GM23338 (cell line): Measurements from ENCODE around the gene KCNQ1OT1. TPM values are rescaled to one million over a fixed set of nuclear protein-coding genes. Genes with fewer than 3 reads are reported as not detected.

Source experiments
- ATAC-seq: fragments of 200-7000 bp; cut with Tn5 transposase; 3 replicates; pipeline ENCODE4 v1.9.1; 2020
- DNase-seq: peaks from one replicate; pipeline ENCODE4 v3.0.0-alpha.2; 2015; ENCODE audit warnings: low spot score
- H2AFZ ChIP-seq: fragments of 200-600 bp; sonication (generic); 2 replicates; pipeline ENCODE4 v1.8.0; 2016; ENCODE audit warnings: antibody characterized with exemption, mild to moderate bottlenecking, moderate library complexity
- H3F3A ChIP-seq: fragments of 200-600 bp; sonication (generic); replicated peaks from 2 replicates; pipeline ENCODE4 v1.8.0; 2017; ENCODE audit warnings: antibody characterized with exemption, mixed run types, low read depth
- H3K27ac ChIP-seq: fragments of 200-600 bp; sonication (generic); 2 replicates; pipeline ENCODE4 v1.6.1; 2016; ENCODE audit warnings: low read depth
- H3K27me3 ChIP-seq: fragments of 200-600 bp; sonication (generic); 2 replicates; pipeline ENCODE4 v1.8.0; 2016; ENCODE audit warnings: mild to moderate bottlenecking, mixed run types, moderate library complexity; ENCODE audit not compliant: insufficient read depth
- H3K36me3 ChIP-seq: fragments of 200-600 bp; sonication (generic); 2 replicates; pipeline ENCODE4 v1.8.0; 2016; ENCODE audit warnings: mild to moderate bottlenecking; ENCODE audit not compliant: insufficient read depth
- H3K4me1 ChIP-seq: fragments of 200-600 bp; sonication (generic); 2 replicates; pipeline ENCODE4 v1.8.0; 2016; ENCODE audit warnings: mild to moderate bottlenecking, moderate library complexity; ENCODE audit not compliant: insufficient read depth
- H3K4me2 ChIP-seq: fragments of 200-600 bp; sonication (generic); 2 replicates; pipeline ENCODE4 v1.7.1; 2017; ENCODE audit warnings: mixed run types
- H3K4me3 ChIP-seq: fragments of 200-600 bp; sonication (generic); 2 replicates; pipeline ENCODE4 v1.6.1; 2016; ENCODE audit warnings: mixed run types
- H3K79me2 ChIP-seq: fragments of 200-600 bp; sonication (generic); replicated peaks from 2 replicates; pipeline ENCODE4 v1.8.0; 2017; ENCODE audit warnings: mild to moderate bottlenecking; ENCODE audit not compliant: insufficient read depth
- H3K9me2 ChIP-seq: fragments of 200-600 bp; sonication (generic); 2 replicates; pipeline ENCODE4 v1.8.0; 2017; ENCODE audit not compliant: insufficient read depth
- H4K20me1 ChIP-seq: fragments of 200-600 bp; sonication (generic); replicated peaks from 2 replicates; pipeline ENCODE4 v1.8.0; 2017; ENCODE audit warnings: mild to moderate bottlenecking; ENCODE audit not compliant: insufficient read depth
- H3K27ac Mint-ChIP-seq: 2 replicates; pipeline ENCODE4 v1.8.0; 2020; ENCODE audit warnings: inconsistent platforms, mild to moderate bottlenecking, moderate library complexity, mixed read lengths
- H3K27me3 Mint-ChIP-seq: 3 replicates; pipeline ENCODE4 v1.8.0; 2022; ENCODE audit warnings: low read depth, mild to moderate bottlenecking, moderate library complexity, mixed read lengths, inconsistent platforms; ENCODE audit not compliant: insufficient read depth, poor library complexity
- H3K36me3 Mint-ChIP-seq: 3 replicates; pipeline ENCODE4 v1.8.0; 2021; ENCODE audit warnings: low read depth, mild to moderate bottlenecking, inconsistent platforms, moderate library complexity, mixed read lengths
- H3K4me1 Mint-ChIP-seq: 3 replicates; pipeline ENCODE4 v1.8.0; 2020; ENCODE audit warnings: mild to moderate bottlenecking, inconsistent platforms, mixed read lengths
- H3K4me3 Mint-ChIP-seq: 3 replicates; pipeline ENCODE4 v1.8.0; 2021; ENCODE audit warnings: moderate library complexity, mild to moderate bottlenecking, inconsistent platforms, mixed read lengths
- H3K9me3 Mint-ChIP-seq: 3 replicates; pipeline ENCODE4 v1.8.0; 2020; ENCODE audit warnings: moderate library complexity, mild to moderate bottlenecking, inconsistent platforms, mixed read lengths
- CREB1 ChIP-seq: fragments of 250-450 bp; sonication (Bioruptor Pico); IDR thresholded peaks from 2 replicates; pipeline ENCODE4 v1.5.0; 2020; ENCODE audit warnings: low read depth, mild to moderate bottlenecking, moderate library complexity
- CTCF ChIP-seq, 2 experiments: fragments of 200-600 bp in 1 of 2; sonication (generic) in 1 of 2; conservative IDR thresholded peaks; 2 replicates each; pipeline versions ENCODE4 v1.5.1 to v1.6.1; 2016 to 2017; ENCODE audit warnings: antibody characterized with exemption in 2 of 2, low read depth in 2 of 2, mild to moderate bottlenecking in 2 of 2, moderate library complexity in 1 of 2
- ETS1 ChIP-seq: IDR thresholded peaks from 2 replicates; pipeline ENCODE4 v1.6.1; 2016; ENCODE audit warnings: antibody characterized with exemption
- EZH2 ChIP-seq: fragments of 200-600 bp; sonication (generic); IDR thresholded peaks from one replicate; pipeline ENCODE4 v1.8.0; 2017; ENCODE audit warnings: antibody characterized with exemption, mild to moderate bottlenecking, low read depth; ENCODE audit not compliant: unreplicated experiment
- EZH2phosphoT487 ChIP-seq: fragments of 200-600 bp; sonication (generic); IDR thresholded peaks from one replicate; pipeline ENCODE4 v1.8.1; 2018; ENCODE audit warnings: antibody characterized with exemption; ENCODE audit not compliant: unreplicated experiment
- JUNB ChIP-seq: IDR thresholded peaks from one replicate; pipeline ENCODE4 v1.6.1; 2016; ENCODE audit warnings: antibody characterized with exemption; ENCODE audit not compliant: unreplicated experiment
- NANOG ChIP-seq: IDR thresholded peaks from 2 replicates; pipeline ENCODE4 v1.6.1; 2016; ENCODE audit warnings: antibody characterized with exemption, borderline replicate concordance
- POLR2AphosphoS5 ChIP-seq: IDR thresholded peaks from 2 replicates; pipeline ENCODE4 v1.6.1; 2016; ENCODE audit warnings: antibody characterized with exemption, low read depth
- REST ChIP-seq: IDR thresholded peaks from one replicate; pipeline ENCODE4 v1.6.1; 2018; ENCODE audit warnings: antibody characterized with exemption; ENCODE audit not compliant: unreplicated experiment
- STAT1 ChIP-seq: IDR thresholded peaks from one replicate; pipeline ENCODE4 v1.6.1; 2016; ENCODE audit warnings: antibody characterized with exemption; ENCODE audit not compliant: unreplicated experiment
- ZNF114 ChIP-seq: fragments of 250-450 bp; sonication (Bioruptor Pico); IDR thresholded peaks from 2 replicates; pipeline ENCODE4 v1.5.0; 2020; ENCODE audit warnings: mild to moderate bottlenecking, moderate library complexity
- ZNF331 ChIP-seq: fragments of 250-450 bp; sonication (Bioruptor Pico); IDR thresholded peaks from 2 replicates; pipeline ENCODE4 v1.5.0; 2020; ENCODE audit warnings: low read depth, mild to moderate bottlenecking, moderate library complexity
- ZNF462 ChIP-seq: fragments of 250-450 bp; sonication (Bioruptor Pico); IDR thresholded peaks from 2 replicates; pipeline ENCODE4 v1.5.0; 2020; ENCODE audit warnings: mild to moderate bottlenecking, moderate library complexity
- polyA plus RNA-seq: library from polyadenylated mRNA; unstranded; fragments of >200 nt; fragmentation: Nextera tagmentation; extraction: Ambion mirVana; gene quantifications from 2 replicates; pipeline ENCODE4 v1.2.1, GENCODE V29; 2016
- total RNA-seq: library from RNA; depleted of rRNA; stranded (reverse); fragments of >200 nt; shearing (Covaris generic); gene quantifications from 2 replicates; pipeline ENCODE4 v1.2.3, GENCODE V29; 2014

KCNQ1OT1 gene
- total and polyA plus RNA-seq, 2 experiments from 2014 or later = 1.5 to 4.2 TPM

- Histone ChIP-seq H3K36me3 (no peaks in the 10 kb centered on the region), H3K4me3 (no peak overlapping the region), H2AFZ (no peak overlapping the region), H3K4me1 (no peaks in the 10 kb centered on the region), H3K9me2 (no peaks in the 10 kb centered on the region), H3K27me3 (peaks cover 11% of the 10 kb centered on the region; the same call in 1 of the 2 replicates), H3K27ac (no peak overlapping the region), H3K4me2 (no peak overlapping the region), H4K20me1 (no peaks in the 10 kb centered on the region), H3K79me2 (no peaks in the 10 kb centered on the region), H3F3A (no peaks in the 10 kb centered on the region)
- ATAC-seq (no peak), DNase-seq (no peak)
- Mint-ChIP-seq H3K4me3 (no peak overlapping the region), H3K27ac (no peak overlapping the region), H3K36me3 (no peaks in the 10 kb centered on the region), H3K27me3 (peaks cover 35% of the 10 kb centered on the region), H3K4me1 (peaks cover 4% of the 10 kb centered on the region; the same call in 2 of the 3 replicates), H3K9me3 (no peaks in the 10 kb centered on the region)
- TF ChIP-seq CREB1 (CRISPR knock-in tag) = no peak
- TF ChIP-seq EZH2 = no peak
- no peak for TF ChIP-seq ETS1
- no peak for TF ChIP-seq REST
- no peak for TF ChIP-seq EZH2phosphoT487
- TF ChIP-seq ZNF462 (CRISPR knock-in tag) = no peak
- no peak for TF ChIP-seq NANOG
- TF ChIP-seq CTCF (conservative IDR thresholded peaks at IDR 0.05; ENCODE audit: low read depth in 2 of 2) = no peak
- no peak for TF ChIP-seq ZNF114 (CRISPR knock-in tag)
- no peak for TF ChIP-seq POLR2AphosphoS5
- no peak for TF ChIP-seq ZNF331 (CRISPR knock-in tag)
- no peak for TF ChIP-seq STAT1
- TF ChIP-seq JUNB = no peak
These were observed 126.4 kb downstream of the KCNQ1OT1 start for GRCh38 chr11:2573240-2574042.
